Neutrophil (primary cell): ENCODE results near the gene PADI1.

Source experiments
- H3K27ac ChIP-seq: fragments of 200-600 bp; sonication (generic); 2 replicates; pipeline ENCODE4 v1.5.1; 2016; ENCODE audit warnings: mild to moderate bottlenecking, moderate library complexity
- H3K27me3 ChIP-seq: fragments of 200-600 bp; sonication (generic); 2 replicates; pipeline ENCODE4 v1.6.0; 2016; ENCODE audit warnings: mild to moderate bottlenecking
- H3K36me3 ChIP-seq: fragments of 200-600 bp; sonication (generic); 2 replicates; pipeline ENCODE4 v1.5.1; 2017
- H3K4me1 ChIP-seq, 2 experiments: fragments of 200-600 bp in 1 of 2; sonication (generic) in 1 of 2; 1 replicate in 1 of 2; 2 replicates in 1 of 2; pipeline versions ENCODE4 v1.5.1 to v1.6.1; 2013 to 2016; ENCODE audit warnings: low read depth in 1 of 2, low read length in 1 of 2, mild to moderate bottlenecking in 1 of 2, moderate library complexity in 1 of 2; ENCODE audit not compliant: control insufficient read depth in 1 of 2, insufficient read depth in 1 of 2
- H3K4me3 ChIP-seq, 2 experiments: fragments of 200-600 bp in 1 of 2; sonication (generic) in 1 of 2; 1 replicate in 1 of 2; 2 replicates in 1 of 2; pipeline ENCODE4 v1.5.1; 2013 to 2016; ENCODE audit warnings: low read depth in 1 of 2, low read length in 1 of 2, mild to moderate bottlenecking in 1 of 2, moderate library complexity in 1 of 2
- H3K9me3 ChIP-seq: fragments of 200-600 bp; sonication (generic); 2 replicates; pipeline ENCODE4 v1.5.1; 2016
- TF ChIP-seq, protein P1 (sequence below): fragments of 200-600 bp; sonication (generic); IDR thresholded peaks from 2 replicates; pipeline ENCODE4 v1.5.1; 2016; ENCODE audit warnings: antibody characterized with exemption

Gene PADI1

GRCh38 chr1:17197696-17198095 lies 7.2 kb upstream of the PADI1 start:
- Histone ChIP-seq H3K9me3 (no peaks in the 10 kb centered on the region), H3K36me3 (no peaks in the 10 kb centered on the region), H3K27me3 (no peaks in the 10 kb centered on the region), H3K27ac (no peak overlapping the region), H3K4me1 (no peaks in the 10 kb centered on the region), H3K4me3 (no peak overlapping the region)
- TF ChIP-seq, protein P1, sequence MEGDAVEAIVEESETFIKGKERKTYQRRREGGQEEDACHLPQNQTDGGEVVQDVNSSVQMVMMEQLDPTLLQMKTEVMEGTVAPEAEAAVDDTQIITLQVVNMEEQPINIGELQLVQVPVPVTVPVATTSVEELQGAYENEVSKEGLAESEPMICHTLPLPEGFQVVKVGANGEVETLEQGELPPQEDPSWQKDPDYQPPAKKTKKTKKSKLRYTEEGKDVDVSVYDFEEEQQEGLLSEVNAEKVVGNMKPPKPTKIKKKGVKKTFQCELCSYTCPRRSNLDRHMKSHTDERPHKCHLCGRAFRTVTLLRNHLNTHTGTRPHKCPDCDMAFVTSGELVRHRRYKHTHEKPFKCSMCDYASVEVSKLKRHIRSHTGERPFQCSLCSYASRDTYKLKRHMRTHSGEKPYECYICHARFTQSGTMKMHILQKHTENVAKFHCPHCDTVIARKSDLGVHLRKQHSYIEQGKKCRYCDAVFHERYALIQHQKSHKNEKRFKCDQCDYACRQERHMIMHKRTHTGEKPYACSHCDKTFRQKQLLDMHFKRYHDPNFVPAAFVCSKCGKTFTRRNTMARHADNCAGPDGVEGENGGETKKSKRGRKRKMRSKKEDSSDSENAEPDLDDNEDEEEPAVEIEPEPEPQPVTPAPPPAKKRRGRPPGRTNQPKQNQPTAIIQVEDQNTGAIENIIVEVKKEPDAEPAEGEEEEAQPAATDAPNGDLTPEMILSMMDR: no peak

- Histone ChIP-seq H3K27ac (no peak overlapping the region), H3K4me3 (no peak overlapping the region), H3K4me1 (no peaks in the 10 kb centered on the region), H3K9me3 (no peaks in the 10 kb centered on the region), H3K27me3 (no peaks in the 10 kb centered on the region), H3K36me3 (no peaks in the 10 kb centered on the region)
- TF ChIP-seq, protein P1: no peak
Measured at GRCh38 chr1:17198476-17199258, 6.3 kb upstream of the PADI1 start.

- no peaks in the 10 kb centered on the region for H3K9me3 ChIP-seq
- no peaks in the 10 kb centered on the region for H3K36me3 ChIP-seq
- H3K27me3 ChIP-seq: no peaks in the 10 kb centered on the region
- H3K4me1 ChIP-seq: no peaks in the 10 kb centered on the region
- no peak overlapping the region for H3K27ac ChIP-seq
- TF ChIP-seq, protein P1: no peak
- no peak overlapping the region for H3K4me3 ChIP-seq
Measured at GRCh38 chr1:17199267-17200044, 5.5 kb upstream of the PADI1 start.

- H3K9me3 ChIP-seq: no peaks in the 10 kb centered on the region
- no peaks in the 10 kb centered on the region for H3K27me3 ChIP-seq
- H3K36me3 ChIP-seq: no peaks in the 10 kb centered on the region
- no peak overlapping the region for H3K4me3 ChIP-seq
- H3K27ac ChIP-seq: no peak overlapping the region
- TF ChIP-seq, protein P1: no peak
- H3K4me1 ChIP-seq: no peaks in the 10 kb centered on the region
Measured at GRCh38 chr1:17200246-17200645, 4.7 kb upstream of the PADI1 start.

GRCh38 chr1:17200756-17201155 lies 4.2 kb upstream of the PADI1 start:
- Histone ChIP-seq H3K27ac (no peak overlapping the region), H3K4me3 (no peak overlapping the region), H3K36me3 (no peaks in the 10 kb centered on the region), H3K9me3 (no peaks in the 10 kb centered on the region), H3K27me3 (no peaks in the 10 kb centered on the region), H3K4me1 (no peaks in the 10 kb centered on the region)
- TF ChIP-seq, protein P1: no peak
